ENCODE results near the gene TAF1B. TPM values are rescaled to one million over a fixed set of nuclear protein-coding genes. Genes with fewer than 3 reads are reported as not detected.

The TAF1B gene
- total RNA-seq, 1 experiment from 2014 or later: 29.9 TPM

- no peaks in the 10 kb centered on the region for H3K79me1 ChIP-seq (ENCODE audit: insufficient read depth, low read depth, low read length, poor library complexity, severe bottlenecking)
- H4K5ac ChIP-seq (ENCODE audit: insufficient read length, low read depth, low read length): no peak overlapping the region
- H3K27me3 ChIP-seq (ENCODE audit: insufficient read depth, low read length): no peaks in the 10 kb centered on the region
- H2BK5ac ChIP-seq (ENCODE audit: insufficient read length, low read length): no peak overlapping the region
- no peak overlapping the region for H2BK120ac ChIP-seq (ENCODE audit: low read depth, low read length, poor library complexity, severe bottlenecking)
- H3K4me2 ChIP-seq (ENCODE audit: insufficient read depth, insufficient read length, low read length): no peak overlapping the region
- no peaks in the 10 kb centered on the region for H3K23me2 ChIP-seq (ENCODE audit: insufficient read length, low read depth, low read length, poor library complexity, severe bottlenecking)
- DNase-seq: no peak
- Mint-ChIP-seq H3K9me3 (peaks cover 7 to 12% of the 10 kb centered on the region in 2 experiments), H3K27me3 (ENCODE audit: low read depth) (no peaks in the 10 kb centered on the region), H3K36me3 (ENCODE audit: insufficient read depth in 1 of 3, low read depth in 3 of 3) (peaks cover 21 to 49% (median 38%) of the 10 kb centered on the region in 3 experiments), H3K4me1 (peaks cover 17 to 23% of the 10 kb centered on the region in 2 experiments), H3K27ac (no peak overlapping the region), H3K4me3 (no peak overlapping the region)
- H3K9me3 ChIP-seq (ENCODE audit: control insufficient read depth, low read depth, low read length): no peaks in the 10 kb centered on the region
- H3K27ac ChIP-seq (ENCODE audit: insufficient read length, low read depth, low read length): no peak overlapping the region
- no peak for TF ChIP-seq CTCF (conservative IDR thresholded peaks at IDR 0.05)
- H2AK5ac ChIP-seq (ENCODE audit: insufficient read length, low read length): no peak overlapping the region
- H3K14ac ChIP-seq (ENCODE audit: insufficient read depth, low read length): no peak overlapping the region
- no peaks in the 10 kb centered on the region for H3K4me1 ChIP-seq (ENCODE audit: insufficient read depth, low read length)
- H3K23ac ChIP-seq (ENCODE audit: insufficient read length, low read depth, low read length): no peak overlapping the region
- H4K91ac ChIP-seq (ENCODE audit: insufficient read length, low read depth, low read length): no peak overlapping the region
- WGBS (ENCODE audit: extremely low coverage, insufficient read length, low lambda C conversion rate): no CpG with 5 or more reads among the region's 4 CpGs
- H4K8ac ChIP-seq (replicated peaks; ENCODE audit: insufficient read length, low read depth, low read length): no peak overlapping the region
- H2BK15ac ChIP-seq (ENCODE audit: low read depth, low read length): no peak overlapping the region
- no peaks in the 10 kb centered on the region for H4K20me1 ChIP-seq (ENCODE audit: control insufficient read depth, insufficient read depth, insufficient read length)
- H3K79me2 ChIP-seq (ENCODE audit: insufficient read depth, low read length): no peaks in the 10 kb centered on the region
- no peak overlapping the region for H3K9ac ChIP-seq (ENCODE audit: extremely low read depth, insufficient read length, low read length)
- no peak overlapping the region for H2AFZ ChIP-seq (ENCODE audit: low read length)
- H2BK20ac ChIP-seq (ENCODE audit: low read depth, low read length, poor library complexity, severe bottlenecking): no peak overlapping the region
- H3K4ac ChIP-seq (ENCODE audit: low read depth, low read length): no peak overlapping the region
- no peak overlapping the region for H2BK12ac ChIP-seq (ENCODE audit: insufficient read length, low read depth, low read length)
- no peak overlapping the region for H3T11ph ChIP-seq (ENCODE audit: low read length)
- no peak overlapping the region for H3K56ac ChIP-seq (ENCODE audit: insufficient read length, low read depth, low read length)
- H3K18ac ChIP-seq (ENCODE audit: insufficient read length, low read depth, low read length): no peak overlapping the region
Measured at GRCh38 chr2:9885036-9885684, 41.9 kb downstream of the TAF1B start.
